ENCODE data around the gene TRABD2A.
"Not testable (repeated sequence)": the region's sequence is repeated elsewhere in the genome, so short reads cannot be mapped to it uniquely, and the experiment has no call there.

The TRABD2A gene

GRCh38 chr2:84870306-84870705, 10.6 kb downstream of the TRABD2A start:
- Histone ChIP-seq H3K27ac (no peak overlapping the region), H3K4me3 (no peak overlapping the region), H3K9ac (ENCODE audit: insufficient read length) (no peak overlapping the region), H3K9me3 (ENCODE audit: low read depth, low read length) (no peaks in the 10 kb centered on the region), H3K36me3 (ENCODE audit: insufficient read depth, low read length) (no peaks in the 10 kb centered on the region)
- no peak for DNase-seq (ENCODE audit: low read depth, low spot score)
- TF ChIP-seq FOXP2 (optimal IDR thresholded peaks at IDR 0.05; ENCODE audit: control extremely low read depth, extremely low read length, insufficient read depth), result no peak
- TF ChIP-seq POLR2AphosphoS5 (IDR thresholded peaks at IDR 0.05; ENCODE audit: borderline replicate concordance, low read depth, low read length), result no peak
- TF ChIP-seq EZH2 (IDR thresholded peaks at IDR 0.05), result no peak

DNA sequence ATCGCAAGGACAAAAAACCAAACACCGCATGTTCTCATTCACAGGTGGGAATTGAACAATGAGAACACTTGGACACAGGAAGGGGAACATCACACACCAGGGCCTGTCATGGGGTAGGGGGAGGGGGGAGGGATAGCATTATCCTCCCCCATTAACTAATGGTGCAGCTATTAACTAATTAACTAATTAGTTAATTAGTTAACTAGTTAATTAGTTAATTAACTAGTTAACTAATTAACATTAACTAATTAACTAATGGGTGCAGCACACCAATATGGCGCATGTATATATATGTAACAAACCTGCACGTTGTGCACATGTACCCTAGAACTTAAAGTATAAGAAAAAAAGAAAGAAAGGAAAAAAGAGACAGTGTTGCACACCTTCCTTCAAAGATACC, 12.6 kb downstream of the TRABD2A start:
- not testable (repeated sequence) for H3K9ac ChIP-seq (ENCODE audit: insufficient read length); DNase-seq (ENCODE audit: low read depth, low spot score); H3K4me3 ChIP-seq; H3K9me3 ChIP-seq (ENCODE audit: low read depth, low read length); H3K27ac ChIP-seq; H3K36me3 ChIP-seq (ENCODE audit: insufficient read depth, low read length)

DNA sequence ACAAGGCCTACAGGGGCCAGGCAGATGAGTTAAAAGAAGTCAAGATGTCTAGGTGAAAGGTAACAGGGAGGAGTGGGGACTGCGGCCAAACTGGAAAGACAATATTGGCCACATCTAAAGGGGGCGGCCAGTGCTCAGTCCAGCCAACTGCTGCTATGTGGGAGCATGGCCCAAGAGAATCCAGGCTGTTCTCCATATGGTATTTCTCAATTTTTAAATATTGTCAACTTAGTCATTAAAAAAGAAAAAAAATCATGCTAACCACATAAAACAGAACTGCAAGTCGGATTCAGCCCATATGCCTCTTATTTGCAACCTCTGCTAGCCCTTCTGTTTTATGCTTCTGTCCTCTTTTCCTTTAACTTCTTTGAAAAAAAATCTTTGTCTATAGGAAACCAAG, 14.8 kb downstream of the TRABD2A start:
- H3K9me3 ChIP-seq (ENCODE audit: low read depth, low read length), result no peaks in the 10 kb centered on the region
- no peak overlapping the region for H3K9ac ChIP-seq (ENCODE audit: insufficient read length)
- DNase-seq (ENCODE audit: low read depth, low spot score), result no peak
- no peak overlapping the region for H3K27ac ChIP-seq
- H3K4me3 ChIP-seq, result no peak overlapping the region
- no peak for TF ChIP-seq EZH2 (IDR thresholded peaks at IDR 0.05)
- H3K36me3 ChIP-seq (ENCODE audit: insufficient read depth, low read length), result no peaks in the 10 kb centered on the region

GRCh38 chr2:84865181-84865783, 15.6 kb downstream of the TRABD2A start:
- no peak for DNase-seq (ENCODE audit: low read depth, low spot score)
- TF ChIP-seq EZH2 (IDR thresholded peaks at IDR 0.05), result no peak
- TF ChIP-seq POLR2AphosphoS5 (IDR thresholded peaks at IDR 0.05; ENCODE audit: borderline replicate concordance, low read depth, low read length), result no peak
- no peak for TF ChIP-seq FOXP2 (optimal IDR thresholded peaks at IDR 0.05; ENCODE audit: control extremely low read depth, extremely low read length, insufficient read depth)
- H3K36me3 ChIP-seq (ENCODE audit: insufficient read depth, low read length), result no peaks in the 10 kb centered on the region
- H3K4me3 ChIP-seq, result no peak overlapping the region
- no peak overlapping the region for H3K27ac ChIP-seq
- no peak overlapping the region for H3K9ac ChIP-seq (ENCODE audit: insufficient read length)
- no peaks in the 10 kb centered on the region for H3K9me3 ChIP-seq (ENCODE audit: low read depth, low read length)

DNA sequence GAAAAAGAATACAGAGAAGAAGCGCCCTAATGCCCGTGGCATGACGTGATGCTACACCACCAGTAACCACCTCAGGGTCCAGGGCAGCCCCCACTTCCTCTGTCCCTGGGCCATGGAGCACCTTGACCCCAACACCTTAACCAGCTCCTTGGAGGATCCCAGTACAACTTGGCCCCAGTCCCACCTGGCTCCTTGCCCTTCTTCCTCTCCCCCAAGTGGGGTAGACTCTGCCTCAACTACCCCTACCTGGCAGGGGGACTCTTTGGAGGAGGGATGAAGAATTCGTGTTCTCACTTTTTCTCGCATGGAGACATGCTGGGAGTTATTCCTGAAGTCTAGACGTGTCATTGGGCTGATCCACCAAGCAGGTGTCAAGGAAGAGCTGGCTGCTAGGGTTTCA, 18.9 kb downstream of the TRABD2A start:
- H3K9ac ChIP-seq (ENCODE audit: insufficient read length), result no peak overlapping the region
- no peak for TF ChIP-seq FOXP2 (optimal IDR thresholded peaks at IDR 0.05; ENCODE audit: control extremely low read depth, extremely low read length, insufficient read depth)
- TF ChIP-seq EZH2 (IDR thresholded peaks at IDR 0.05), result no peak
- TF ChIP-seq POLR2AphosphoS5 (IDR thresholded peaks at IDR 0.05; ENCODE audit: borderline replicate concordance, low read depth, low read length), result no peak
- H3K36me3 ChIP-seq (ENCODE audit: insufficient read depth, low read length), result no peaks in the 10 kb centered on the region
- H3K4me3 ChIP-seq, result no peak overlapping the region
- no peak overlapping the region for H3K27ac ChIP-seq
- DNase-seq (ENCODE audit: low read depth, low spot score), result no peak
- H3K9me3 ChIP-seq (ENCODE audit: low read depth, low read length), result no peaks in the 10 kb centered on the region

DNA sequence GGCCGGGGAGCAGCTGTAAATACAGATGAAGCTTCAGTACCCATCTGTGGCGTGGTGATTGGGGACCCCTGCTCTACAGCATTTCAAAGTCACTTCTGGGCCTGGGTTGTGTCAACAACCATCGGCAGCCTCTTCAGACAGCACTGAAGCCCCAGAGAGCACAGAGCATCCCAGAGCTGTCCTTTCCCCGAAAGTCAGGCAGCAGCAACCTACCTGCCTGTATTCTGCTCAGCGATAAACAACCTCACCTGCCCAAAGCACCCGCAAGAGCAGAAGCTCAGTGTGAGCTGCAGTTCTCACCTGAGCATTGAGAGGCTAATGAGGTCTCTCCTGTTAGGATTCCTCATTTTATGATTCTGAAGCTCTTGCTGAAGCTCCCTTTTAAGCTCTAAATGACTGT, 19.3 kb downstream of the TRABD2A start:
- H3K36me3 ChIP-seq (ENCODE audit: insufficient read depth, low read length), result no peaks in the 10 kb centered on the region
- H3K4me3 ChIP-seq, result no peak overlapping the region
- TF ChIP-seq EZH2 (IDR thresholded peaks at IDR 0.05) (no peak), FOXP2 (optimal IDR thresholded peaks at IDR 0.05; ENCODE audit: control extremely low read depth, extremely low read length, insufficient read depth) (no peak), POLR2AphosphoS5 (IDR thresholded peaks at IDR 0.05; ENCODE audit: borderline replicate concordance, low read depth, low read length) (no peak)
- H3K9ac ChIP-seq (ENCODE audit: insufficient read length), result no peak overlapping the region
- no peaks in the 10 kb centered on the region for H3K9me3 ChIP-seq (ENCODE audit: low read depth, low read length)
- H3K27ac ChIP-seq, result no peak overlapping the region
- DNase-seq (ENCODE audit: low read depth, low spot score), result no peak

DNA sequence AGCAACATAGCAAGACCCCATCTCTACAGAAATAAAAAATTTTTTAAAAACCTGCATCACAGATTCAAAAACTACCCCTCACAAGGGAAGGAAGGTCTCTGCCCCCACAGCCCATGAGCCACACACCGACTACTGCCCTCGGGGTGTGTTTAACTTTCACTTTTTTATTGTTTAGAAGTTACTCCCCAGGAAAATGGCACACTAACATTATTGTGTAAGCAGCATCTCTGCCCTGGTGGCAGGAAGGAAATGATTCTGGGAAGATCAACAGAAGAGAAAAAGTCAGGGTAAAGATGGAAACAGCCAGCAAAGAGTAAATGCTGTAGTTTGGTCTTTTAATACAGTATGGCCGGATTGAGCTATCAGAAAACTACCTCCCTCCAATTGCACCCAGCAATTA, 21.9 kb downstream of the TRABD2A start:
- Histone ChIP-seq H3K4me3 (no peak overlapping the region), H3K9ac (ENCODE audit: insufficient read length) (no peak overlapping the region), H3K36me3 (ENCODE audit: insufficient read depth, low read length) (no peaks in the 10 kb centered on the region), H3K9me3 (ENCODE audit: low read depth, low read length) (no peaks in the 10 kb centered on the region), H3K27ac (no peak overlapping the region)
- DNase-seq (ENCODE audit: low read depth, low spot score), result no peak
- TF ChIP-seq POLR2AphosphoS5 (IDR thresholded peaks at IDR 0.05; ENCODE audit: borderline replicate concordance, low read depth, low read length) (no peak), FOXP2 (optimal IDR thresholded peaks at IDR 0.05; ENCODE audit: control extremely low read depth, extremely low read length, insufficient read depth) (no peak), EZH2 (IDR thresholded peaks at IDR 0.05) (no peak)

GRCh38 chr2:84858123-84858522, 22.8 kb downstream of the TRABD2A start:
- H3K9ac ChIP-seq (ENCODE audit: insufficient read length), result no peak overlapping the region
- no peaks in the 10 kb centered on the region for H3K36me3 ChIP-seq (ENCODE audit: insufficient read depth, low read length)
- H3K9me3 ChIP-seq (ENCODE audit: low read depth, low read length), result no peaks in the 10 kb centered on the region
- no peak for TF ChIP-seq EZH2 (IDR thresholded peaks at IDR 0.05)
- no peak for TF ChIP-seq FOXP2 (optimal IDR thresholded peaks at IDR 0.05; ENCODE audit: control extremely low read depth, extremely low read length, insufficient read depth)
- TF ChIP-seq POLR2AphosphoS5 (IDR thresholded peaks at IDR 0.05; ENCODE audit: borderline replicate concordance, low read depth, low read length), result no peak
- DNase-seq (ENCODE audit: low read depth, low spot score), result no peak
- no peak overlapping the region for H3K27ac ChIP-seq
- no peak overlapping the region for H3K4me3 ChIP-seq

DNA sequence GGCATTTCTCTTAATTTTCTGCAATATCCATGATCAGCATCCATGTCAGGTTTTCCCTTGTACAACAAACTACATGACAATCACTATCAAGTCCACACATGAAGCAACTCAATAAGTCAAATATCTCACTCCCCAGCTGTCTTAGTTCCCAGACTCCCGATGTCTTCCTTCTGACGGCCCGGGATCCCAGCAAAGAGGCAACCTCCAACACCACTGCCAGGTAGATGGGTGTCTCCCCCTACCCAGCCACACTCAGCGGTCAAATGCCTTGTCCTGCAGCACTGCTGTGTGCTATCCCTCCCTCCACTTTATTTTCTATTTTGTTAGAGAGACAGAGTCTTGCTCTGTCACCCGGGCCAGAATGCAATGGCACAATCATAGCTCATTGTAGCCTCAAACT, 23.3 kb downstream of the TRABD2A start:
- no peak overlapping the region for H3K9ac ChIP-seq (ENCODE audit: insufficient read length)
- H3K4me3 ChIP-seq, result no peak overlapping the region
- TF ChIP-seq FOXP2 (optimal IDR thresholded peaks at IDR 0.05; ENCODE audit: control extremely low read depth, extremely low read length, insufficient read depth), result no peak
- TF ChIP-seq EZH2 (IDR thresholded peaks at IDR 0.05), result no peak
- TF ChIP-seq POLR2AphosphoS5 (IDR thresholded peaks at IDR 0.05; ENCODE audit: borderline replicate concordance, low read depth, low read length), result no peak
- no peak for DNase-seq (ENCODE audit: low read depth, low spot score)
- H3K27ac ChIP-seq, result no peak overlapping the region
- H3K36me3 ChIP-seq (ENCODE audit: insufficient read depth, low read length), result no peaks in the 10 kb centered on the region
- H3K9me3 ChIP-seq (ENCODE audit: low read depth, low read length), result no peaks in the 10 kb centered on the region
